ENCODE data around the gene ARTN.

- TF ChIP-seq YY1 (IDR thresholded peaks at IDR 0.05; ENCODE audit: insufficient read depth, insufficient read length) (no peak), SUZ12 (IDR thresholded peaks at IDR 0.05; ENCODE audit: extremely low read depth, insufficient read depth, insufficient read length) (no peak), ZNF274 (IDR thresholded peaks at IDR 0.05; ENCODE audit: low read depth, low read length) (no peak)
Observed at GRCh38 chr1:43947061-43947873, 13.7 kb downstream of the ARTN start.
